HCT116 (cell line): Measurements from ENCODE around the gene PAQR8. TPM values are rescaled to one million over a fixed set of nuclear protein-coding genes. Genes with fewer than 3 reads are reported as not detected.

Experiments
- ATAC-seq: fragments of 200-7000 bp; cut with Tn5 transposase; 2 replicates; pipeline ENCODE4 v1.9.1; 2020; ENCODE audit warnings: mild to moderate bottlenecking, moderate library complexity
- BruUV-seq: library from RNA; stranded (reverse); fragments of 400-500 nt; replicated peaks from 2 replicates; lab custom pipeline; 2021; lab: Mats Ljungman, UMichigan
- CTCF ChIA-PET: fragments of 300-600 bp; sonication (Branson Sonifier 250); formaldehyde crosslinking; loops from one replicate; lab custom pipeline; 2021; ENCODE audit warnings: antibody characterized with exemption; lab: Charles Lee
- POLR2A ChIA-PET: fragments of 300-600, 350-600 bp; sonication (Branson Sonifier 250); formaldehyde crosslinking; loops from one replicate; lab custom pipeline; 2021; ENCODE audit warnings: antibody characterized with exemption; lab: Charles Lee
- RAD21 ChIA-PET, 2 experiments: fragments of 300-600 bp; sonication (Branson Sonifier 250); formaldehyde crosslinking; loops; one replicate each; lab custom pipeline; 2023; ENCODE audit warnings: low total read pairs in 2 of 2; ENCODE audit not compliant: uncharacterized antibody in 2 of 2, unreplicated experiment in 2 of 2, low non-redundant PET in 1 of 2; lab: Charles Lee
- DNase-seq: peaks from one replicate; pipeline ENCODE4 v3.0.0-alpha.2; 2010; ENCODE audit warnings: low read depth, low spot score
- H2AFZ ChIP-seq: fragments of 200-600 bp; shearing (Covaris generic), sonication (generic); 2 replicates; pipeline ENCODE4 v1.6.1; 2017; ENCODE audit warnings: low read depth, mixed run types, mixed read lengths, antibody characterized with exemption, low read length; ENCODE audit not compliant: poor library complexity, severe bottlenecking
- H3K27ac ChIP-seq: 2 replicates; pipeline ENCODE4 v1.5.1; 2012; ENCODE audit warnings: low read depth, low read length
- H3K27me3 ChIP-seq: fragments of 200-600 bp; sonication (generic); 2 replicates; pipeline ENCODE4 v1.6.1; 2016; ENCODE audit warnings: mixed run types, low read length, mixed read lengths; ENCODE audit not compliant: insufficient read depth
- H3K36me3 ChIP-seq, 2 experiments: fragments of 200-500 bp in 1 of 2; fragments of 200-600 bp in 1 of 2; sonication (Bioruptor generic) in 1 of 2; sonication (generic) in 1 of 2; 2 replicates each; pipeline versions ENCODE4 v1.5.1 to v1.6.1; 2014 to 2016; ENCODE audit warnings: low read length in 2 of 2, inconsistent platforms in 1 of 2, mixed read lengths in 1 of 2, mixed run types in 1 of 2; ENCODE audit not compliant: insufficient read depth in 2 of 2, control insufficient read depth in 1 of 2
- H3K4me1 ChIP-seq, 2 experiments: fragments of 200-600 bp in 1 of 2; sonication (generic) in 1 of 2; 2 replicates each; pipeline versions ENCODE4 v1.5.1 to v1.6.1; 2012 to 2017; ENCODE audit warnings: low read length in 2 of 2, inconsistent platforms in 1 of 2, mild to moderate bottlenecking in 1 of 2, mixed read lengths in 1 of 2, mixed run types in 1 of 2, moderate library complexity in 1 of 2; ENCODE audit not compliant: insufficient read depth in 2 of 2, control insufficient read depth in 1 of 2
- H3K4me2 ChIP-seq: fragments of 200-600 bp; sonication (generic); 2 replicates; pipeline ENCODE4 v1.6.1; 2017; ENCODE audit warnings: mixed run types, low read length, mixed read lengths
- H3K4me3 ChIP-seq, 2 experiments: fragments of 200-600 bp in 1 of 2; sonication (generic) in 1 of 2; replicated peaks in 1 of 2; 2 replicates each; pipeline ENCODE4 v1.5.1; 2011 to 2016; ENCODE audit warnings: low read length in 2 of 2, control low read depth in 1 of 2, low read depth in 1 of 2, mild to moderate bottlenecking in 1 of 2, mixed read lengths in 1 of 2, mixed run types in 1 of 2
- H3K79me2 ChIP-seq: fragments of 200-600 bp; sonication (generic); 2 replicates; pipeline ENCODE4 v1.6.1; 2017; ENCODE audit warnings: mild to moderate bottlenecking, mixed run types, low read length, moderate library complexity, mixed read lengths; ENCODE audit not compliant: insufficient read depth
- H3K9ac ChIP-seq: fragments of 200-600 bp; sonication (generic); 2 replicates; pipeline ENCODE4 v1.6.1; 2016; ENCODE audit warnings: low read length, mixed read lengths
- H3K9me2 ChIP-seq: fragments of 200-600 bp; sonication (generic), shearing (Covaris generic); 2 replicates; pipeline ENCODE4 v1.6.1; 2017; ENCODE audit warnings: mixed run types, mild to moderate bottlenecking, moderate library complexity; ENCODE audit not compliant: insufficient read depth
- H3K9me3 ChIP-seq, 2 experiments: fragments of 200-500 bp in 1 of 2; fragments of 200-600 bp in 1 of 2; sonication (Bioruptor generic) in 1 of 2; sonication (generic) in 1 of 2; 2 replicates each; pipeline ENCODE4 v1.6.1; 2014 to 2017; ENCODE audit warnings: low read length in 2 of 2, mixed read lengths in 2 of 2, inconsistent platforms in 1 of 2, low read depth in 1 of 2, mild to moderate bottlenecking in 1 of 2, mixed run types in 1 of 2, moderate library complexity in 1 of 2; ENCODE audit not compliant: control insufficient read depth in 1 of 2, insufficient read depth in 1 of 2
- H4K20me1 ChIP-seq: fragments of 200-600 bp; sonication (generic), shearing (Covaris generic); 2 replicates; pipeline ENCODE4 v1.6.1; 2017; ENCODE audit warnings: mixed run types, mild to moderate bottlenecking, moderate library complexity; ENCODE audit not compliant: insufficient read depth
- CBX3 ChIP-seq: IDR thresholded peaks from 2 replicates; pipeline ENCODE4 v1.6.1; 2012; ENCODE audit warnings: low read depth
- EGR1 ChIP-seq: IDR thresholded peaks from 2 replicates; pipeline ENCODE4 v1.6.1; 2012; ENCODE audit warnings: low read depth
- ELF1 ChIP-seq: IDR thresholded peaks from 2 replicates; pipeline ENCODE4 v1.6.1; 2012; ENCODE audit warnings: low read depth, borderline replicate concordance
- EZH2phosphoT487 ChIP-seq: fragments of 200-600 bp; IDR thresholded peaks from 2 replicates; pipeline ENCODE4 v1.6.1; 2018; ENCODE audit warnings: antibody characterized with exemption, borderline replicate concordance
- FOSL1 ChIP-seq: IDR thresholded peaks from 2 replicates; pipeline ENCODE4 v1.6.1; 2012; ENCODE audit warnings: low read depth
- JUND ChIP-seq: IDR thresholded peaks from 2 replicates; pipeline ENCODE4 v1.6.1; 2012
- POLR2A ChIP-seq: IDR thresholded peaks from 2 replicates; pipeline ENCODE4 v1.7.0; 2011; ENCODE audit warnings: borderline replicate concordance; ENCODE audit not compliant: insufficient read depth, insufficient read length; ENCODE audit errors: extremely low read depth
- RAD21 ChIP-seq: IDR thresholded peaks from 2 replicates; pipeline ENCODE4 v1.6.1; 2012; ENCODE audit warnings: low read depth, mild to moderate bottlenecking
- SIN3A ChIP-seq: IDR thresholded peaks from 2 replicates; pipeline ENCODE4 v1.6.1; 2012; ENCODE audit warnings: low read depth
- SRF ChIP-seq: IDR thresholded peaks from 2 replicates; pipeline ENCODE4 v1.6.1; 2012; ENCODE audit warnings: low read depth
- TCF7L2 ChIP-seq: IDR thresholded peaks from 2 replicates; pipeline ENCODE4 v1.7.0; 2011; ENCODE audit warnings: borderline replicate concordance, inconsistent platforms; ENCODE audit not compliant: insufficient read depth, insufficient read length; ENCODE audit errors: extremely low read depth
- ZNF274 ChIP-seq: fragments of 200-500 bp; sonication (Bioruptor generic); IDR thresholded peaks from 2 replicates; pipeline ENCODE4 v1.6.1; 2014; ENCODE audit warnings: mild to moderate bottlenecking, low read depth, low read length, inconsistent platforms
- intact Hi-C: fragments of 100-400 bp; cut with micrococcal nuclease; formaldehyde crosslinking; loops from 2 replicates; pipeline ENCODE4 v1.10.0; 2022
- total RNA-seq: library from RNA; stranded (reverse); gene quantifications from one replicate; pipeline ENCODE4 v1.2.1, GENCODE V29; 2021; ENCODE audit not compliant: unreplicated experiment
- TF ChIP-seq, protein P1 (sequence below): IDR thresholded peaks from 2 replicates; pipeline ENCODE4 v1.6.1; 2012; ENCODE audit warnings: low read depth
- TF ChIP-seq, protein P2 (sequence below): IDR thresholded peaks from 2 replicates; pipeline ENCODE4 v1.6.1; 2012
- TF ChIP-seq, protein P3 (sequence below): IDR thresholded peaks from 2 replicates; pipeline ENCODE4 v1.6.1; 2012

The PAQR8 gene
- total RNA-seq, 1 experiment from 2014 or later: 5.9 TPM

DNA sequence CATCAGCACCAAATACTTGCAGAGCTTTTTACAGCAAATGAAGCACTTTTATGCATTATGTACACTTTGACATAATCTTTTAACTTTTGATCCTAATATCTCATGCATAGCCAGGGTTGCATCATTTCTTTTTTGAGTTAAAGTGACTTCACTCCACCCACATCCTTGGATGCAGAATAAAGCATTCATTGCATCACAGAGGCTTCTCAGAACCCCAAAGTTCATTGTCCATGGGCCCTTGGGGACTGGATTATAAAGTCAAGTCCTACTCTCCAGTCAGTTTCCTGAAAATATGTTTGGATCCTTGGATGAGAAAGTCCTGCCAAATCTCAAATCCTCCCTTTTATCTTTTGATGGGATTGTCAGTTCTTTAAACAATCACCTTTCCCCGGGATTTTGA lies 47.5 kb downstream of the PAQR8 start:
- H3K27me3 ChIP-seq: no peaks in the 10 kb centered on the region
- H3K36me3 ChIP-seq: no peaks in the 10 kb centered on the region
- H3K4me2 ChIP-seq: no peak overlapping the region
- H3K9ac ChIP-seq: no peak overlapping the region
- ATAC-seq: no peak
- no peaks in the 10 kb centered on the region for H3K79me2 ChIP-seq
- no peaks in the 10 kb centered on the region for H3K9me3 ChIP-seq
- no peak for DNase-seq
- H2AFZ ChIP-seq: no peak overlapping the region
- H3K4me3 ChIP-seq: no peak overlapping the region
- intact Hi-C loops: loop anchor here (5.0 kb wide), 1 partner anchor 1073 kb away; no protein-coding TSS in a partner anchor
- no peak overlapping the region for H3K27ac ChIP-seq
- TF ChIP-seq RAD21 (no peak), TCF7L2 (no peak), EGR1 (no peak), FOSL1 (no peak), SRF (no peak), POLR2A (no peak), EZH2phosphoT487 (no peak), JUND (no peak), CBX3 (no peak), ZNF274 (no peak), SIN3A (no peak), ELF1 (no peak)
- TF ChIP-seq, protein P1, sequence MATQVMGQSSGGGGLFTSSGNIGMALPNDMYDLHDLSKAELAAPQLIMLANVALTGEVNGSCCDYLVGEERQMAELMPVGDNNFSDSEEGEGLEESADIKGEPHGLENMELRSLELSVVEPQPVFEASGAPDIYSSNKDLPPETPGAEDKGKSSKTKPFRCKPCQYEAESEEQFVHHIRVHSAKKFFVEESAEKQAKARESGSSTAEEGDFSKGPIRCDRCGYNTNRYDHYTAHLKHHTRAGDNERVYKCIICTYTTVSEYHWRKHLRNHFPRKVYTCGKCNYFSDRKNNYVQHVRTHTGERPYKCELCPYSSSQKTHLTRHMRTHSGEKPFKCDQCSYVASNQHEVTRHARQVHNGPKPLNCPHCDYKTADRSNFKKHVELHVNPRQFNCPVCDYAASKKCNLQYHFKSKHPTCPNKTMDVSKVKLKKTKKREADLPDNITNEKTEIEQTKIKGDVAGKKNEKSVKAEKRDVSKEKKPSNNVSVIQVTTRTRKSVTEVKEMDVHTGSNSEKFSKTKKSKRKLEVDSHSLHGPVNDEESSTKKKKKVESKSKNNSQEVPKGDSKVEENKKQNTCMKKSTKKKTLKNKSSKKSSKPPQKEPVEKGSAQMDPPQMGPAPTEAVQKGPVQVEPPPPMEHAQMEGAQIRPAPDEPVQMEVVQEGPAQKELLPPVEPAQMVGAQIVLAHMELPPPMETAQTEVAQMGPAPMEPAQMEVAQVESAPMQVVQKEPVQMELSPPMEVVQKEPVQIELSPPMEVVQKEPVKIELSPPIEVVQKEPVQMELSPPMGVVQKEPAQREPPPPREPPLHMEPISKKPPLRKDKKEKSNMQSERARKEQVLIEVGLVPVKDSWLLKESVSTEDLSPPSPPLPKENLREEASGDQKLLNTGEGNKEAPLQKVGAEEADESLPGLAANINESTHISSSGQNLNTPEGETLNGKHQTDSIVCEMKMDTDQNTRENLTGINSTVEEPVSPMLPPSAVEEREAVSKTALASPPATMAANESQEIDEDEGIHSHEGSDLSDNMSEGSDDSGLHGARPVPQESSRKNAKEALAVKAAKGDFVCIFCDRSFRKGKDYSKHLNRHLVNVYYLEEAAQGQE: no peak
- TF ChIP-seq, protein P2, sequence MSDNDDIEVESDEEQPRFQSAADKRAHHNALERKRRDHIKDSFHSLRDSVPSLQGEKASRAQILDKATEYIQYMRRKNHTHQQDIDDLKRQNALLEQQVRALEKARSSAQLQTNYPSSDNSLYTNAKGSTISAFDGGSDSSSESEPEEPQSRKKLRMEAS: no peak
- TF ChIP-seq, protein P3, sequence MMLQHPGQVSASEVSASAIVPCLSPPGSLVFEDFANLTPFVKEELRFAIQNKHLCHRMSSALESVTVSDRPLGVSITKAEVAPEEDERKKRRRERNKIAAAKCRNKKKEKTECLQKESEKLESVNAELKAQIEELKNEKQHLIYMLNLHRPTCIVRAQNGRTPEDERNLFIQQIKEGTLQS: no peak
- TF ChIP-seq, all 23 proteins: peak for 0
- BruUV-seq: no TSS peak
- no peaks in the 10 kb centered on the region for H4K20me1 ChIP-seq
- no peaks in the 10 kb centered on the region for H3K9me2 ChIP-seq
- ChIA-PET RAD21 (no interaction called here), CTCF (interaction anchor here (1.1 kb wide), 1 partner anchor 243 kb away, joined by 3 read pairs; no protein-coding TSS in a partner anchor), POLR2A (no interaction called here)
- H3K4me1 ChIP-seq: no peaks in the 10 kb centered on the region
